SJSA1 (cell line): Measurements from ENCODE around the gene ZSWIM5. TPM values are rescaled to one million over a fixed set of nuclear protein-coding genes. Genes with fewer than 3 reads are reported as not detected.
"Not testable (repeated sequence)": the region's sequence is repeated elsewhere in the genome, so short reads cannot be mapped to it uniquely, and the experiment has no call there.

ENCODE experiments used
- DNase-seq, 2 experiments: peaks; one replicate each; pipeline ENCODE4 v3.0.0-alpha.2; 2015 to 2020; ENCODE audit warnings: low spot score in 2 of 2, low read depth in 1 of 2
- H3K27ac ChIP-seq: fragments of 250-450 bp; sonication (Bioruptor Pico); 2 replicates; pipeline ENCODE4 v1.5.1; 2020; ENCODE audit warnings: mild to moderate bottlenecking, moderate library complexity
- H3K27me3 ChIP-seq: fragments of 250-450 bp; sonication (Bioruptor Pico); replicated peaks from 2 replicates; pipeline ENCODE4 v1.5.1; 2020; ENCODE audit warnings: mild to moderate bottlenecking, moderate library complexity
- H3K36me3 ChIP-seq: fragments of 250-450 bp; sonication (Bioruptor Pico); 2 replicates; pipeline ENCODE4 v1.5.1; 2020; ENCODE audit warnings: mild to moderate bottlenecking
- H3K4me1 ChIP-seq: fragments of 250-450 bp; sonication (Bioruptor Pico); replicated peaks from 2 replicates; pipeline ENCODE4 v1.6.1; 2021; ENCODE audit warnings: mild to moderate bottlenecking
- H3K4me3 ChIP-seq: fragments of 250-450 bp; sonication (Bioruptor Pico); 2 replicates; pipeline ENCODE4 v1.5.1; 2020; ENCODE audit warnings: mild to moderate bottlenecking
- H3K9me3 ChIP-seq: fragments of 250-450 bp; sonication (Bioruptor Pico); replicated peaks from 2 replicates; pipeline ENCODE4 v1.5.1; 2020; ENCODE audit warnings: mild to moderate bottlenecking
- total RNA-seq: library from RNA; depleted of rRNA; stranded (reverse); fragments of >200 nt; shearing (Covaris generic); gene quantifications from 2 replicates; pipeline ENCODE4 v1.2.3, GENCODE V29; 2014

The ZSWIM5 gene
- total RNA-seq, 1 experiment from 2014 or later = 0.03 TPM

- H3K9me3 ChIP-seq = no peaks in the 10 kb centered on the region
- no peaks in the 10 kb centered on the region for H3K4me1 ChIP-seq
- DNase-seq = no peak
- no peaks in the 10 kb centered on the region for H3K36me3 ChIP-seq
- no peak overlapping the region for H3K4me3 ChIP-seq
- H3K27ac ChIP-seq = no peak overlapping the region
- peaks cover 3% of the 10 kb centered on the region; the same call in 1 of the 2 replicates for H3K27me3 ChIP-seq
Observed at GRCh38 chr1:45148209-45148825, 58.1 kb downstream of the ZSWIM5 start.

- Histone ChIP-seq H3K36me3 (no peaks in the 10 kb centered on the region), H3K4me3 (no peak overlapping the region), H3K27ac (no peak overlapping the region), H3K27me3 (peaks cover 5% of the 10 kb centered on the region; the same call in 1 of the 2 replicates), H3K4me1 (no peaks in the 10 kb centered on the region), H3K9me3 (no peaks in the 10 kb centered on the region)
- no peak for DNase-seq
Observed at GRCh38 chr1:45146833-45147232, 59.6 kb downstream of the ZSWIM5 start.

- no peaks in the 10 kb centered on the region for H3K4me1 ChIP-seq
- H3K36me3 ChIP-seq = no peaks in the 10 kb centered on the region
- H3K4me3 ChIP-seq = no peak overlapping the region
- H3K27me3 ChIP-seq = 0 out of 2 replicates have a peak, but pooled peaks cover 2% of the 10 kb centered on the region
- no peak for DNase-seq
- no peaks in the 10 kb centered on the region for H3K9me3 ChIP-seq
- H3K27ac ChIP-seq = no peak overlapping the region
Observed at GRCh38 chr1:45141247-45142003, 65.0 kb downstream of the ZSWIM5 start.

- Histone ChIP-seq H3K27me3 (no peaks in the 10 kb centered on the region), H3K4me3 (no peak overlapping the region), H3K4me1 (no peaks in the 10 kb centered on the region), H3K36me3 (no peaks in the 10 kb centered on the region), H3K27ac (no peak overlapping the region), H3K9me3 (no peaks in the 10 kb centered on the region)
- DNase-seq = no peak
Observed at GRCh38 chr1:45136984-45137383, 69.4 kb downstream of the ZSWIM5 start.

GRCh38 chr1:45135316-45135715 lies 71.1 kb downstream of the ZSWIM5 start:
- no peaks in the 10 kb centered on the region for H3K36me3 ChIP-seq

GRCh38 chr1:45134461-45134873 lies 71.9 kb downstream of the ZSWIM5 start:
- Histone ChIP-seq H3K36me3 (no peaks in the 10 kb centered on the region), H3K9me3 (no peaks in the 10 kb centered on the region)
- no peak for DNase-seq

More at GRCh38 chr1:45135316-45135715, 71.1 kb downstream of the ZSWIM5 start:
- Histone ChIP-seq H3K4me3 (no peak overlapping the region), H3K27ac (no peak overlapping the region), H3K27me3 (no peaks in the 10 kb centered on the region; the same call in 1 of the 2 replicates), H3K9me3 (no peaks in the 10 kb centered on the region), H3K4me1 (no peaks in the 10 kb centered on the region)
- no peak for DNase-seq

GRCh38 chr1:45132719-45133118 lies 73.7 kb downstream of the ZSWIM5 start:
- not testable (repeated sequence) for H3K36me3 ChIP-seq, H3K9me3 ChIP-seq, DNase-seq, H3K27me3 ChIP-seq, H3K4me1 ChIP-seq, H3K4me3 ChIP-seq, H3K27ac ChIP-seq

More at GRCh38 chr1:45134461-45134873, 71.9 kb downstream of the ZSWIM5 start:
- Histone ChIP-seq H3K27me3 (no peaks in the 10 kb centered on the region; the same call in 1 of the 2 replicates), H3K4me3 (no peak overlapping the region), H3K27ac (no peak overlapping the region), H3K4me1 (no peaks in the 10 kb centered on the region)

GRCh38 chr1:45123358-45123757 lies 83.0 kb downstream of the ZSWIM5 start:
- no peaks in the 10 kb centered on the region for H3K36me3 ChIP-seq
- H3K9me3 ChIP-seq = no peaks in the 10 kb centered on the region
- H3K4me1 ChIP-seq = no peaks in the 10 kb centered on the region
- no peak for DNase-seq
- H3K4me3 ChIP-seq = no peak overlapping the region
- peaks cover 10% of the 10 kb centered on the region for H3K27me3 ChIP-seq
- no peak overlapping the region for H3K27ac ChIP-seq

GRCh38 chr1:45122724-45123123 lies 83.7 kb downstream of the ZSWIM5 start:
- Histone ChIP-seq H3K4me1 (no peaks in the 10 kb centered on the region), H3K36me3 (no peaks in the 10 kb centered on the region), H3K27ac (no peak overlapping the region), H3K27me3 (peaks cover 10% of the 10 kb centered on the region), H3K9me3 (no peaks in the 10 kb centered on the region), H3K4me3 (no peak overlapping the region)
- no peak for DNase-seq

- no peaks in the 10 kb centered on the region for H3K9me3 ChIP-seq
- H3K36me3 ChIP-seq = no peaks in the 10 kb centered on the region
- DNase-seq = no peak
- peaks cover 4% of the 10 kb centered on the region; the same call in 1 of the 2 replicates for H3K27me3 ChIP-seq
- no peak overlapping the region for H3K4me3 ChIP-seq
- H3K4me1 ChIP-seq = no peaks in the 10 kb centered on the region
- no peak overlapping the region for H3K27ac ChIP-seq
Observed at GRCh38 chr1:45117766-45118165, 88.6 kb downstream of the ZSWIM5 start.

GRCh38 chr1:45116820-45117219 lies 89.6 kb downstream of the ZSWIM5 start:
- no peak overlapping the region for H3K27ac ChIP-seq
- no peak overlapping the region for H3K4me3 ChIP-seq
- H3K36me3 ChIP-seq = no peaks in the 10 kb centered on the region
- DNase-seq = no peak
- peaks cover 4% of the 10 kb centered on the region; the same call in 1 of the 2 replicates for H3K27me3 ChIP-seq
- no peaks in the 10 kb centered on the region for H3K9me3 ChIP-seq
- H3K4me1 ChIP-seq = no peaks in the 10 kb centered on the region

GRCh38 chr1:45116340-45116739 lies 90.1 kb downstream of the ZSWIM5 start:
- Histone ChIP-seq H3K36me3 (no peaks in the 10 kb centered on the region), H3K27me3 (peaks cover 4% of the 10 kb centered on the region; the same call in 1 of the 2 replicates), H3K4me3 (no peak overlapping the region), H3K27ac (no peak overlapping the region), H3K9me3 (0 out of 2 replicates have a peak, but pooled peaks cover 2% of the 10 kb centered on the region), H3K4me1 (no peaks in the 10 kb centered on the region)
- no peak for DNase-seq

- not testable (repeated sequence) for H3K27ac ChIP-seq, DNase-seq, H3K27me3 ChIP-seq, H3K36me3 ChIP-seq, H3K9me3 ChIP-seq, H3K4me3 ChIP-seq, H3K4me1 ChIP-seq
Observed at GRCh38 chr1:45115198-45115597, 91.2 kb downstream of the ZSWIM5 start.

- H3K27me3 ChIP-seq = peaks cover 4% of the 10 kb centered on the region; the same call in 1 of the 2 replicates
- 0 out of 2 replicates have a peak, but pooled peaks cover 2% of the 10 kb centered on the region for H3K9me3 ChIP-seq
- no peak overlapping the region for H3K27ac ChIP-seq
- no peaks in the 10 kb centered on the region for H3K4me1 ChIP-seq
- H3K4me3 ChIP-seq = no peak overlapping the region
- no peak for DNase-seq
- no peaks in the 10 kb centered on the region for H3K36me3 ChIP-seq
Observed at GRCh38 chr1:45112661-45113060, 93.7 kb downstream of the ZSWIM5 start.
